Duodenal mucosa (tissue), 2 donors: ENCODE results near the gene SH2D4B.

Experiments
- H3K27ac ChIP-seq: one replicate; pipeline ENCODE4 v1.7.0; 2013; ENCODE audit warnings: low read depth, low read length
- H3K27me3 ChIP-seq, 2 donors: one replicate each; pipeline ENCODE4 v1.7.0; 2013; ENCODE audit warnings: low read length in 2 of 2, control low read depth in 1 of 2; ENCODE audit not compliant: insufficient read depth in 2 of 2, control insufficient read depth in 1 of 2
- H3K36me3 ChIP-seq, 2 donors: one replicate each; pipeline ENCODE4 v1.7.0; 2013; ENCODE audit warnings: low read length in 2 of 2, control low read depth in 1 of 2; ENCODE audit not compliant: insufficient read depth in 2 of 2, control insufficient read depth in 1 of 2
- H3K4me1 ChIP-seq, 2 donors: one replicate each; pipeline ENCODE4 v1.7.0; 2013; ENCODE audit warnings: low read length in 2 of 2, control low read depth in 1 of 2; ENCODE audit not compliant: insufficient read depth in 2 of 2, control insufficient read depth in 1 of 2
- H3K4me3 ChIP-seq, 2 donors: one replicate each; pipeline ENCODE4 v1.7.0; 2013; ENCODE audit warnings: low read length in 2 of 2, low read depth in 1 of 2
- H3K9ac ChIP-seq, 2 donors: one replicate each; pipeline ENCODE4 v1.7.0; 2013; ENCODE audit warnings: low read length in 2 of 2, low read depth in 1 of 2
- H3K9me3 ChIP-seq, 2 donors: one replicate each; pipeline ENCODE4 v1.7.0; 2013; ENCODE audit warnings: low read length in 2 of 2, control low read depth in 1 of 2; ENCODE audit not compliant: control insufficient read depth in 1 of 2

Gene SH2D4B

GRCh38 chr10:80517416-80518142 is 20.1 kb upstream of the SH2D4B start:
- H3K27me3 ChIP-seq, result no peaks in the 10 kb centered on the region
- peaks cover 0 to 3% of the 10 kb centered on the region in 2 donors for H3K4me1 ChIP-seq
- no peak overlapping the region for H3K27ac ChIP-seq
- H3K36me3 ChIP-seq, result peaks cover 46 to 89% of the 10 kb centered on the region in 2 donors
- no peak overlapping the region for H3K9ac ChIP-seq
- no peaks in the 10 kb centered on the region for H3K9me3 ChIP-seq
- no peak overlapping the region for H3K4me3 ChIP-seq

- Histone ChIP-seq H3K27ac (no peak overlapping the region), H3K4me3 (no peak overlapping the region), H3K27me3 (no peaks in the 10 kb centered on the region), H3K9me3 (no peaks in the 10 kb centered on the region), H3K36me3 (peaks cover 46 to 82% of the 10 kb centered on the region in 2 donors), H3K9ac (no peak overlapping the region), H3K4me1 (peaks cover 0 to 3% of the 10 kb centered on the region in 2 donors)
Observed at GRCh38 chr10:80518143-80518806, 19.4 kb upstream of the SH2D4B start.

GRCh38 chr10:80518807-80519360 is 18.8 kb upstream of the SH2D4B start:
- Histone ChIP-seq H3K27me3 (no peaks in the 10 kb centered on the region), H3K4me3 (no peak overlapping the region), H3K4me1 (peaks cover 0 to 3% of the 10 kb centered on the region in 2 donors), H3K36me3 (peaks cover 43 to 76% of the 10 kb centered on the region in 2 donors), H3K9me3 (no peaks in the 10 kb centered on the region), H3K9ac (no peak overlapping the region), H3K27ac (no peak overlapping the region)

- peaks cover 3 to 5% of the 10 kb centered on the region in 2 donors for H3K4me1 ChIP-seq
- H3K9ac ChIP-seq, result no peak overlapping the region
- H3K9me3 ChIP-seq, result no peaks in the 10 kb centered on the region
- H3K27ac ChIP-seq, result no peak overlapping the region
- peaks cover 31 to 64% of the 10 kb centered on the region in 2 donors for H3K36me3 ChIP-seq
- H3K27me3 ChIP-seq, result no peaks in the 10 kb centered on the region
- H3K4me3 ChIP-seq, result no peak overlapping the region
Observed at GRCh38 chr10:80519936-80520650, 17.6 kb upstream of the SH2D4B start.

- no peaks in the 10 kb centered on the region for H3K9me3 ChIP-seq
- H3K27me3 ChIP-seq, result no peaks in the 10 kb centered on the region
- no peak overlapping the region for H3K27ac ChIP-seq
- H3K4me1 ChIP-seq, result peaks cover 5 to 7% of the 10 kb centered on the region in 2 donors
- H3K9ac ChIP-seq, result no peak overlapping the region
- no peak overlapping the region for H3K4me3 ChIP-seq
- peaks cover 25 to 56% of the 10 kb centered on the region in 2 donors for H3K36me3 ChIP-seq
Observed at GRCh38 chr10:80520661-80521470, 16.8 kb upstream of the SH2D4B start.

- peaks cover 9 to 36% of the 10 kb centered on the region in 2 donors for H3K36me3 ChIP-seq
- peaks cover 5 to 9% of the 10 kb centered on the region in 2 donors for H3K4me1 ChIP-seq
Observed at GRCh38 chr10:80522756-80523363, 14.8 kb upstream of the SH2D4B start.

GRCh38 chr10:80523773-80524172 is 13.9 kb upstream of the SH2D4B start:
- Histone ChIP-seq H3K9ac (no peak overlapping the region), H3K27me3 (no peaks in the 10 kb centered on the region), H3K4me1 (peaks cover 7 to 10% of the 10 kb centered on the region in 2 donors)

More at GRCh38 chr10:80522756-80523363, 14.8 kb upstream of the SH2D4B start:
- Histone ChIP-seq H3K9ac (no peak overlapping the region), H3K9me3 (no peaks in the 10 kb centered on the region), H3K27ac (no peak overlapping the region), H3K27me3 (no peaks in the 10 kb centered on the region), H3K4me3 (no peak overlapping the region)

GRCh38 chr10:80524190-80524909 is 13.4 kb upstream of the SH2D4B start:
- Histone ChIP-seq H3K27me3 (no peaks in the 10 kb centered on the region), H3K36me3 (peaks cover 0 to 21% of the 10 kb centered on the region in 2 donors), H3K9me3 (no peaks in the 10 kb centered on the region), H3K27ac (no peak overlapping the region), H3K4me1 (peaks cover 11 to 15% of the 10 kb centered on the region in 2 donors), H3K9ac (no peak overlapping the region), H3K4me3 (no peak overlapping the region)

More at GRCh38 chr10:80523773-80524172, 13.9 kb upstream of the SH2D4B start:
- Histone ChIP-seq H3K27ac (no peak overlapping the region), H3K4me3 (no peak overlapping the region), H3K9me3 (no peaks in the 10 kb centered on the region), H3K36me3 (peaks cover 3 to 27% of the 10 kb centered on the region in 2 donors)

GRCh38 chr10:80526218-80526617 is 11.5 kb upstream of the SH2D4B start:
- H3K4me1 ChIP-seq, result peaks cover 16 to 19% of the 10 kb centered on the region in 2 donors
- H3K27ac ChIP-seq, result no peak overlapping the region
- H3K9me3 ChIP-seq, result no peaks in the 10 kb centered on the region
- no peak overlapping the region for H3K4me3 ChIP-seq
- no peak overlapping the region for H3K9ac ChIP-seq
- no peaks in the 10 kb centered on the region for H3K27me3 ChIP-seq
- H3K36me3 ChIP-seq, result peaks cover 0 to 2% of the 10 kb centered on the region in 2 donors
